ENCODE data around the gene ANKRD30A.

ANKRD30A gene

DNA sequence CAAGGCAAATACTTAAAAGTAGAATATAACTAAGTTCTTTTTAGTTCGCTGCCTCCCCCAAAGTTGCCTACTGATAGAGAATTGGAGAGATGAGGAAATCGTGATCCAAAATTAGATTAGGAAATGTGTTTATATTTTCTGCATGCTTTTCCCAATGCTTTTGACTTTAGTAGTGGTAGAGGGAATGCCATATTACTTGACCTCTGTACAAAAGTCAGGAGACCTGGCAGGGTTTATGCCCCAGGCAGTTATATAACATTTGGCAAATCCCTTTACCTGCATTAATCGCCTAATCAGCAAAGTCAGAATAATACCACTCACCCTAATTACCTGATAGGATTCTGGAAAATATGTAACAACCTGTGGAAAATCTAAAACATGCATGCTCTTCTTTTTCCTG is 142.9 kb downstream of the ANKRD30A start:
- DNase-seq (ENCODE audit: low spot score): no peak
- H3K27ac ChIP-seq: no peak overlapping the region
- no peak overlapping the region for H3K4me3 ChIP-seq
- TF ChIP-seq, protein P1, sequence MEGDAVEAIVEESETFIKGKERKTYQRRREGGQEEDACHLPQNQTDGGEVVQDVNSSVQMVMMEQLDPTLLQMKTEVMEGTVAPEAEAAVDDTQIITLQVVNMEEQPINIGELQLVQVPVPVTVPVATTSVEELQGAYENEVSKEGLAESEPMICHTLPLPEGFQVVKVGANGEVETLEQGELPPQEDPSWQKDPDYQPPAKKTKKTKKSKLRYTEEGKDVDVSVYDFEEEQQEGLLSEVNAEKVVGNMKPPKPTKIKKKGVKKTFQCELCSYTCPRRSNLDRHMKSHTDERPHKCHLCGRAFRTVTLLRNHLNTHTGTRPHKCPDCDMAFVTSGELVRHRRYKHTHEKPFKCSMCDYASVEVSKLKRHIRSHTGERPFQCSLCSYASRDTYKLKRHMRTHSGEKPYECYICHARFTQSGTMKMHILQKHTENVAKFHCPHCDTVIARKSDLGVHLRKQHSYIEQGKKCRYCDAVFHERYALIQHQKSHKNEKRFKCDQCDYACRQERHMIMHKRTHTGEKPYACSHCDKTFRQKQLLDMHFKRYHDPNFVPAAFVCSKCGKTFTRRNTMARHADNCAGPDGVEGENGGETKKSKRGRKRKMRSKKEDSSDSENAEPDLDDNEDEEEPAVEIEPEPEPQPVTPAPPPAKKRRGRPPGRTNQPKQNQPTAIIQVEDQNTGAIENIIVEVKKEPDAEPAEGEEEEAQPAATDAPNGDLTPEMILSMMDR (IDR thresholded peaks at IDR 0.05): no peak

DNA sequence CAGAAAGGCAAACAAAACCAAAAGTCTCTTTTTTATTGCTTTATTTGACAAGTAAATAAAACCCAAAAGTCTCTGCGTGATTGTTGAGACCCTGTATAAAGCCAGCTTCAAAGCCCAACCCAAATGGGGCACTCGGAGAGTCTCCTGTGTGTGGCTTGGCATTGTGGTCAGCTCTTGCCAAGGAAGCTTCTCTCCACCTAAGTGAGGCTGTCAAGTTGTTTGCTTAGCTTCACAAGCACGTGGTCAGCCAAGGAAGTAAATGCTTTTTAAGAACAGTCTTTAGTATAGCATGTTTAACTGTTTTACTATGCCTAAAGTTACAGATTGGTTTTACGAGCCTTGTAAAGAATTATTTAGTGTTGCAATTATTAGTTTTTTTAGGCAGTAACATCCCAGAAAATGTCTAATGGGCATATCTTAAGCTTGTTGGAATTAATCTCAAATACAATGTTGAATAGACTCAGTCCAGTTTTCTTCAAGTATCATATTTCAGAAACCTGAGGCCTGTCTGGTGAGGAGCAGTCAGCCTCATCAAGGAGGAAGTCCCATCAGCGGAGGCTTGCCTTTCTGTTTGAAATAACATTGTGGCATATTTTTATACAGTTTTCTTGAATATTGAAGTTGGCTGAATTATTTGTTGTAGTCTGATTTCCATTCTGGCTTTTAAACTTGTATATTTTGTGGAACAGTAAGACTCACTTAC is 144.3 kb downstream of the ANKRD30A start:
- no peak for DNase-seq (ENCODE audit: low spot score)
- TF ChIP-seq, protein P1 (IDR thresholded peaks at IDR 0.05): no peak
- Histone ChIP-seq H3K27ac (no peak overlapping the region), H3K4me3 (no peak overlapping the region)

DNA sequence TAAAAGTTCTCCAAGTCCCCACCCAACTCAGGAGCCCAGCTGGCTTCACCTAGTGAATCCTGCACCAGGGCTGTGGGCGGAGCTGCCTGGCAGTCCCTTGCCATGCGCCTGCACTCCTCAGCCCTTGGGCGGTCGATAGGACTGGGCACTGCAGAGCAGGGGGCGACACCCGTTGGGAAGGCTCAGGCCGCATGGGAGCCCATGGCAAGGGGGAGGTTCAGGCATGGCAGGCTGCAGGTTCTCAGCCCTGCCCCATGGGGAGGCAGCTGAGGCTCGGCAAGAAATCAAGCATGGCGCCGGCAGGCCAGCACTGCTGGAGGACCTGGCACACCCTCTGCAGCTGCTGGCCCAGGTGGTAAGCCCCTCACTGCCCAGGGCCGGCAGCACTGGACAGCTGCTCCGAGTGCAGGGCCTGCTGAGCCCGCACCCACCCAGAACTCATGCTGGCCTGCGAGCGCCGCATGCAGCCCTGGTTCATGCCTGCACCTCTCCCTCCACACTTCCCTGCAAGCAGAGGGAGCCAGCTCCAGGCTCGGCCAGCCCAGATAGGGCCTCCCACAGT is 149.9 kb downstream of the ANKRD30A start:
- TF ChIP-seq, protein P1 (IDR thresholded peaks at IDR 0.05): no peak
- no peak for DNase-seq (ENCODE audit: low spot score)
- Histone ChIP-seq H3K27ac (no peak overlapping the region), H3K4me3 (no peak overlapping the region)

DNA sequence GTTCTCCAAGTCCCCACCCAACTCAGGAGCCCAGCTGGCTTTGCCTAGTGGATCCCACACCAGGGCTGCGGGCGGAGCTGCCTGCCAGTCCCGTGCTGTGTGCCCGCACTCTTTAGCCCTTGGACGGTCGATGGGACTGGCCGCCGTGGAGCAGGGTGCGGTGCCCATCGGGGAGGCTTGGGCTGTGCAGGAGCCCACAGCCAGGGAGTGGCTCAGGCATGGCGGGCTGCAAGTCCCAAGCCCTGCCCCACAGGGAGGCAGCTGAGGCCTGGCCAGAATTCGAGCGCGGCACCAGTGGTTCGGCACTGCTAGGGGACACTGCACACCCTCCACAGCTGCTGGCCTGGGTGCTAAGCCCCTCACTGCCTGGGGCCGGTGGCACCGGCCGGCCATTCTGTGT is 159.7 kb downstream of the ANKRD30A start:
- no peak for DNase-seq (ENCODE audit: low spot score)
- no peak overlapping the region for H3K4me3 ChIP-seq
- H3K27ac ChIP-seq: no peak overlapping the region
- TF ChIP-seq, protein P1 (IDR thresholded peaks at IDR 0.05): no peak

DNA sequence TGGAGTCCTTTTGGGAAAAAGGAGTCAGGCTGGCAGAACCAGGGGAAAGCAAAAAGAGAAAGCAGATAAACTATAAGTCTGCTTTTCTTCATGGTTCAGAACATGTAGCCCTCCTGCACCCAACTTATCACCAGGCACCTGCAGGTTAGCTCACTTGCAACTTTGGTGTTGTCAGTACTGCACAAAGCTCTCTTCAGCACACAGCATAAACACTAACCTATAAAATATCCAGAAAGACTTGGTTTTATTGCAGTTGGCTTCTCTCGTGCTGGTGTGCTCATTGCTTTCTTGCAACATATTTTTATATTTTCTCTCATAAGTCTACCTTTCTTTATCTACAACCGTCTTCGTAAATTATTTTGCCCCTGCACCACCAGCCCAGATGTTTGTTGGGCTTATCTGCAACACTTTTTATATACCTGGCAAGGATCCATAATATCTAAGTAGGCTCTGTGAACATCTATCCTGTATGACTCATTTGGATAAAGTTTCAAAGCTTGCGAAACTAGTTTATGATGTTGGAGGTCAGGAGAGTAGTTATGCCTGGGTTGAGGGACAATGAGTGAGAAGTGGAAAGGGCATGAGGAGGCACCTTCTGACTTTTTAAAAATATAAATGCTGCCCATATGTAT is 164.6 kb downstream of the ANKRD30A start:
- DNase-seq (ENCODE audit: low spot score): no peak
- TF ChIP-seq, protein P1 (IDR thresholded peaks at IDR 0.05): no peak
- Histone ChIP-seq H3K27ac (no peak overlapping the region), H3K4me3 (no peak overlapping the region)

DNA sequence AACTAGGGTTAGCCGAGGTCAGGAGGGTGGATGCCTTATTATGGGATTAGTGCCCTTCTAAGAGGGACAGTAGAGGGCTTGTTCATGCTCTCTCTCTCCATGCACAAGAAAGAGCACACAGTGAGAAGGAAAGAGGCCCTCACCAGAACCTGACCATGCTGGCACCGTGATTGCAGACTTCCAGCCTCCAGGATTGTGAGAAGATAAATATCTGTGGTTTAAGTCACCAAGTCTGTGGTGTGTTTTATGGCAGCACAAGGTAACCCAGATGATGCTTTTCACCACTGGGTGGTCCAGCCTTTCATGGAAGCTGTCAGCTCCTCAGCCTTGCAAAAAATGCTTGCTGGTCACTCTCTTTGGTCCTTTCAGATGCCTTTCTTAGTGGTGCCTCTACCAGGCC is 175.9 kb downstream of the ANKRD30A start:
- DNase-seq (ENCODE audit: low spot score): no peak
- no peak overlapping the region for H3K27ac ChIP-seq
- TF ChIP-seq, protein P1 (IDR thresholded peaks at IDR 0.05): no peak
- H3K4me3 ChIP-seq: no peak overlapping the region

DNA sequence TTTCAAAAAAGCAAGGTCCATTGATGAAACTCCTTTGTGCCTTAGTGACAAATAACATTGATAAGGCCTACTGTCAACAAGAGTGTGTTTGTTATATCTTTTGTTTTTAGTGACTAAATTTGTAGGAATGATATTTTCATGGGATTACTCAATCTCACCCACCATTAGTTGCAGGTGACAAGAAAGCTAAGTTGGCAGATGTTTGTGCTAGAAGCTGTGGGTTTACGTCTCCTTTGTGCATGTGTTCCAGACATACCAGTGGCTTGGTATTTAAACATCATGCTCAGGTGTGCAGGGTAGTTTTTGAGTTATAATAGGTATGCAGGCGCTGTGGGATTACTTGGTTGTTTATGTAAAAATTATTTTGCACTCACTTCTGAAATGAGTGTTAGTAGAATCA is 178.6 kb downstream of the ANKRD30A start:
- TF ChIP-seq, protein P1 (IDR thresholded peaks at IDR 0.05): no peak
- Histone ChIP-seq H3K4me3 (no peak overlapping the region), H3K27ac (no peak overlapping the region)
- no peak for DNase-seq (ENCODE audit: low spot score)

Measured in coronary artery (tissue), 2 donors.